ENCODE results near the gene RHOBTB1. TPM values are rescaled to one million over a fixed set of nuclear protein-coding genes. Genes with fewer than 3 reads are reported as not detected.
"Not testable (repeated sequence)": the region's sequence is repeated elsewhere in the genome, so short reads cannot be mapped to it uniquely, and the experiment has no call there.

The RHOBTB1 gene
- total RNA-seq, 2 donors from 2014 or later = 0.77 TPM; not detected in 1

GRCh38 chr10:60917331-60918280, 26.4 kb downstream of the RHOBTB1 start:
- no peak for ATAC-seq (replicated peaks in 1 of 2)
- no peak for DNase-seq
- Mint-ChIP-seq H3K27me3 (ENCODE audit: low read depth) (no peaks in the 10 kb centered on the region), H3K4me3 (no peak overlapping the region), H3K27ac (no peak overlapping the region), H3K4me1 (ENCODE audit: low read depth) (no peaks in the 10 kb centered on the region), H3K36me3 (ENCODE audit: insufficient read depth in 2 of 2) (no peaks in the 10 kb centered on the region), H3K9me3 (no peaks in the 10 kb centered on the region)

DNA sequence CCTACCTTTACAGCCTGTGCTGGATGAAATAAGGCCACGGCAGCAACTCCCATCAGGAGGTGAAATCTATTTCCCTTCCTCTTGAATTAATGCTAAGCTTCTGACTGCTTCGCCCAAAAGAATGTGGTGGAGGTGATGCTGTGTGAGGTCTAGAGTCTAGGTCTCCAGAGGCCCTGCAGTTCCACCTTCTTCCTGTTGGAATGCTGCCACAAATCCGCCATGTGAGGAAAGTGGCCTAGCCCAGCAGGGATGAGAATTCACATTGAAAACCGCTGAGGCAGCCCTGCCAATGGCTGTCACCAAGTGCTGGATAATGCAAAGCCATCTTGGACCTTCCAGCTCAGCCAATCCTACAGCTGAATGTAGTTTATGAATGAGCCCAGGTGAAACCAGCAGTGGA, 28.0 kb downstream of the RHOBTB1 start:
- Mint-ChIP-seq H3K27me3 (ENCODE audit: low read depth) (peaks cover 6% of the 10 kb centered on the region), H3K36me3 (ENCODE audit: insufficient read depth in 2 of 2) (no peaks in the 10 kb centered on the region), H3K27ac (no peak overlapping the region), H3K9me3 (no peaks in the 10 kb centered on the region), H3K4me1 (ENCODE audit: low read depth) (peaks cover 3% of the 10 kb centered on the region), H3K4me3 (no peak overlapping the region)
- ATAC-seq (replicated peaks in 1 of 2) (no peak), DNase-seq (no peak)

GRCh38 chr10:60914690-60915141, 29.3 kb downstream of the RHOBTB1 start:
- Mint-ChIP-seq H3K27me3 (ENCODE audit: low read depth) (peaks cover 8% of the 10 kb centered on the region), H3K9me3 (no peaks in the 10 kb centered on the region), H3K27ac (no peak overlapping the region), H3K4me1 (ENCODE audit: low read depth) (peaks cover 10% of the 10 kb centered on the region), H3K36me3 (ENCODE audit: insufficient read depth in 2 of 2) (no peaks in the 10 kb centered on the region), H3K4me3 (no peak overlapping the region)
- no peak for DNase-seq
- no peak for ATAC-seq (replicated peaks in 1 of 2)

DNA sequence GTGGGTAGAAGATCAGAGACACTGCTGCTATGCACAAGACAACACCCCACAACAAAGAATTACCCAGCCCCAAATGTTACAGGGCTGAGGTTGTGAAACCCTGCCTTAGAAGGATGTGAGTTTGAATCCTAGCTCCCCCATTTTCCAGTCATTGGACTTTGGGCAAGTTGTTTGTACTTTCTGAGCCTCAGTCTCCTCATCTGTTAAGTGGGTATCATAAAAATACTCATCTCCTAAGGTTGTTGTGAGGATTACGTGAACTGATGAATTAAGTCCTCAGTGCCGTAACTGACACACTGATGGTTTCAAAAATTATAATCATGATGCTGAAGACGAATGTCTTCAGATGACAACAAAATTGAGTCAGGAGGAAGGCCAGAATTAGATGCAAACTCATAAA, 30.3 kb downstream of the RHOBTB1 start:
- H3K36me3 Mint-ChIP-seq (ENCODE audit: insufficient read depth in 2 of 2) = no peaks in the 10 kb centered on the region
- H3K4me3 Mint-ChIP-seq = no peak overlapping the region
- H3K27me3 Mint-ChIP-seq (ENCODE audit: low read depth) = peaks cover 8% of the 10 kb centered on the region
- DNase-seq (no peak), ATAC-seq (replicated peaks in 1 of 2) (no peak)
- no peaks in the 10 kb centered on the region for H3K9me3 Mint-ChIP-seq
- H3K27ac Mint-ChIP-seq = no peak overlapping the region
- H3K4me1 Mint-ChIP-seq (ENCODE audit: low read depth) = peaks cover 10% of the 10 kb centered on the region

GRCh38 chr10:60913071-60913470, 30.9 kb downstream of the RHOBTB1 start:
- Mint-ChIP-seq H3K9me3 (no peaks in the 10 kb centered on the region), H3K27me3 (ENCODE audit: low read depth) (peaks cover 8% of the 10 kb centered on the region), H3K36me3 (ENCODE audit: insufficient read depth in 2 of 2) (no peaks in the 10 kb centered on the region), H3K4me1 (ENCODE audit: low read depth) (peaks cover 10% of the 10 kb centered on the region), H3K4me3 (no peak overlapping the region), H3K27ac (no peak overlapping the region)
- DNase-seq (no peak), ATAC-seq (replicated peaks in 1 of 2) (no peak)

DNA sequence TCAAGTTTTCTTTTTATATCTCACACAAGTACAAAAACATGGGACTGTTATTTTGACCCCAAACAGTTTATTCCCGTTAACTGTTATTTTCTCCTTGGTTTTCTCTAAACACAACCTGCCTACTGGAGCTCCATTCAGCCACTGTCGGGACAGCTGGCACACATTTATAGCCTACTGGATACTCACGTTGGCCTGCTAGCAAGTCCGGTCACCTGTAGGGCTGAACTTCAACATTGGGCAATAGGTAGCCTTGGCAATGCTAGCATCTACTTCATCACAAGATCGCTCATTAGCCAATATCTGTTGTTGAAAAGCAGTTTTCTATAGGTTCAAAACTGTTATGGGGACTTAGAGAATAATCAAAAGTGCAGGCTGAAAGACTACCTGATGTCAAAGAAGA, 32.3 kb downstream of the RHOBTB1 start:
- H3K27ac Mint-ChIP-seq = no peak overlapping the region
- H3K36me3 Mint-ChIP-seq (ENCODE audit: insufficient read depth in 2 of 2) = peaks cover 0 to 3% of the 10 kb centered on the region in 2 donors
- DNase-seq = no peak
- peaks cover 0 to 1% of the 10 kb centered on the region in 2 donors for H3K9me3 Mint-ChIP-seq
- no peak for ATAC-seq (replicated peaks in 1 of 2)
- peaks cover 8% of the 10 kb centered on the region for H3K27me3 Mint-ChIP-seq (ENCODE audit: low read depth)
- peaks cover 10% of the 10 kb centered on the region for H3K4me1 Mint-ChIP-seq (ENCODE audit: low read depth)
- H3K4me3 Mint-ChIP-seq = no peak overlapping the region

- no peak for ATAC-seq (replicated peaks in 1 of 2)
- H3K27ac Mint-ChIP-seq = no peak overlapping the region
Observed at GRCh38 chr10:60911216-60911615, 32.8 kb downstream of the RHOBTB1 start.

GRCh38 chr10:60910543-60910942, 33.4 kb downstream of the RHOBTB1 start:
- H3K4me3 Mint-ChIP-seq = peak overlapping the region; percentile 31 to 45
- ATAC-seq (replicated peaks in 1 of 2) = no peak
- no peak for DNase-seq

More at GRCh38 chr10:60911216-60911615, 32.8 kb downstream of the RHOBTB1 start:
- no peak for DNase-seq
- Mint-ChIP-seq H3K27me3 (ENCODE audit: low read depth) (peaks cover 8% of the 10 kb centered on the region), H3K4me1 (ENCODE audit: low read depth) (peaks cover 10% of the 10 kb centered on the region), H3K4me3 (no peak overlapping the region), H3K36me3 (ENCODE audit: insufficient read depth in 2 of 2) (peaks cover 0 to 3% of the 10 kb centered on the region in 2 donors), H3K9me3 (peaks cover 0 to 2% of the 10 kb centered on the region in 2 donors)

DNA sequence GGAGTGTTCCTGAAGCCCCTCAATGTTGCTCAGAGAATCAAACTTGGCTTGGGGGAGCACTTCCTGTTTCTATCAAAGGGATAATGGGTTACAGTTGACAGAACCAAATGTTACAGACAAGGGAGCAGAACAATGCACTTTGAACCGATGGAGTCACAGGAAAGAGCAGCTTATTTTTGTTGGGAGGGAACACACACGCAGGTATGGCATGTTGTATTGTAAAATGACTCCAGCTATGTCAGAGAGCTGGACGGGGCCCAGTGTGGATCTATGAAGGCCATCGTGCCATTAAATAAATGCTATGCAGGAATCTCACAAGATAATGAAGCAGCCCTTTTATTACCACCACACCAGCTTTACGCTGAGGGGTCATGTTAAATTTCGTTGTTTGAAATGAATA, 35.1 kb downstream of the RHOBTB1 start:
- Mint-ChIP-seq H3K4me1 (ENCODE audit: low read depth) (peaks cover 10% of the 10 kb centered on the region), H3K27ac (no peak overlapping the region)

More at GRCh38 chr10:60910543-60910942, 33.4 kb downstream of the RHOBTB1 start:
- peaks cover 0 to 4% of the 10 kb centered on the region in 2 donors for H3K9me3 Mint-ChIP-seq
- peaks cover 0 to 3% of the 10 kb centered on the region in 2 donors for H3K36me3 Mint-ChIP-seq (ENCODE audit: insufficient read depth in 2 of 2)
- H3K27ac Mint-ChIP-seq = no peak overlapping the region
- H3K4me1 Mint-ChIP-seq (ENCODE audit: low read depth) = peaks cover 10% of the 10 kb centered on the region
- H3K27me3 Mint-ChIP-seq (ENCODE audit: low read depth) = peaks cover 8% of the 10 kb centered on the region

GRCh38 chr10:60908031-60908430, 36.0 kb downstream of the RHOBTB1 start:
- DNase-seq (no peak), ATAC-seq (replicated peaks in 1 of 2) (no peak)
- Mint-ChIP-seq H3K9me3 (peaks cover 0 to 6% of the 10 kb centered on the region in 2 donors), H3K36me3 (ENCODE audit: insufficient read depth in 2 of 2) (peaks cover 0 to 3% of the 10 kb centered on the region in 2 donors), H3K27me3 (ENCODE audit: low read depth) (peaks cover 8% of the 10 kb centered on the region), H3K4me3 (no peak overlapping the region), H3K4me1 (ENCODE audit: low read depth) (peaks cover 10% of the 10 kb centered on the region), H3K27ac (no peak overlapping the region)

More for the DNA sequence above, 35.1 kb downstream of the RHOBTB1 start:
- H3K27me3 Mint-ChIP-seq (ENCODE audit: low read depth) = peaks cover 8% of the 10 kb centered on the region
- DNase-seq (no peak), ATAC-seq (replicated peaks in 1 of 2) (no peak)
- peaks cover 0 to 3% of the 10 kb centered on the region in 2 donors for H3K36me3 Mint-ChIP-seq (ENCODE audit: insufficient read depth in 2 of 2)
- no peak overlapping the region for H3K4me3 Mint-ChIP-seq
- peaks cover 0 to 6% of the 10 kb centered on the region in 2 donors for H3K9me3 Mint-ChIP-seq

DNA sequence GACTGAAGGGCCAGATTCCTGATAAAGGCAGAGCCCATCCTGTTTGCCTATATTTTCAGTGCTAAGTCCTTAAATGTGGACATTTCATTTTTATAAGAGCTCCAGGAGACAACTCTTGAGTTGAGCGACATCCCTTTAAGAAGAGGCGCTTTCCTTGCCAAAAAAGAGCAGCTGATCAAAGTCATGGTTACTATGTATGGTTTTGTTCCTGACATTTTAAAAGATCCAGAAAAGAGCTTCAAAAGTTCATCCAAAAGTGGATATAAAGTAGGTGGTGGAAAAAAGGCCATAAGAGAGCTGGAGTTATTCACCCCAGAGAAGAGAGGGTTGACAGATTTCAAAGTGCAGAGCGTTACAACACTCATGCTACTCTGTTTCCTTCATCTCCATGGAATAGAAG, 36.7 kb downstream of the RHOBTB1 start:
- DNase-seq (no peak), ATAC-seq (replicated peaks in 1 of 2) (no peak)
- H3K4me3 Mint-ChIP-seq = no peak overlapping the region
- H3K4me1 Mint-ChIP-seq (ENCODE audit: low read depth) = peaks cover 10% of the 10 kb centered on the region
- peaks cover 0 to 6% of the 10 kb centered on the region in 2 donors for H3K9me3 Mint-ChIP-seq
- no peak overlapping the region for H3K27ac Mint-ChIP-seq
- peaks cover 8% of the 10 kb centered on the region for H3K27me3 Mint-ChIP-seq (ENCODE audit: low read depth)
- peaks cover 0 to 3% of the 10 kb centered on the region in 2 donors for H3K36me3 Mint-ChIP-seq (ENCODE audit: insufficient read depth in 2 of 2)

DNA sequence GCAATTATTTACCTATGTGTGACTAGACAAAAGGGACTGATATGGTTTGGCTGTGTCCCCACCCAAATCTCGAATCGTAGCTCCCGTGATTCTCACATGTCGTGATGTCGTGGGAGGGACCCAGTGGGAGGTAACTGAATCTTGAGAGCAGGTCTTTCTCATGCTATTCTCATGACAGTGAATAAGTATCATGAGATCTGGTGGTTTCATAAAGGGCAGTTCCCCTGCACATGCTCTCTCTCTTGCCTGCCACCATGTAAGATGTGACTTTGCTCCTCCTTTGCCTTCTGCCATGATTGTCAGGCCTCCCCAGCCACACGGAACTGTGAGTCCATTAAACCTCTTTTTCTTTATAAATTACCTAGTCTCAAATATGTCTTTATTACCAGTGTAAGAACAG, 37.2 kb downstream of the RHOBTB1 start:
- H3K36me3 Mint-ChIP-seq (ENCODE audit: insufficient read depth in 2 of 2); DNase-seq; H3K27me3 Mint-ChIP-seq (ENCODE audit: low read depth); H3K4me3 Mint-ChIP-seq; H3K9me3 Mint-ChIP-seq; ATAC-seq (replicated peaks in 1 of 2); H3K4me1 Mint-ChIP-seq (ENCODE audit: low read depth); H3K27ac Mint-ChIP-seq: not testable (repeated sequence)

DNA sequence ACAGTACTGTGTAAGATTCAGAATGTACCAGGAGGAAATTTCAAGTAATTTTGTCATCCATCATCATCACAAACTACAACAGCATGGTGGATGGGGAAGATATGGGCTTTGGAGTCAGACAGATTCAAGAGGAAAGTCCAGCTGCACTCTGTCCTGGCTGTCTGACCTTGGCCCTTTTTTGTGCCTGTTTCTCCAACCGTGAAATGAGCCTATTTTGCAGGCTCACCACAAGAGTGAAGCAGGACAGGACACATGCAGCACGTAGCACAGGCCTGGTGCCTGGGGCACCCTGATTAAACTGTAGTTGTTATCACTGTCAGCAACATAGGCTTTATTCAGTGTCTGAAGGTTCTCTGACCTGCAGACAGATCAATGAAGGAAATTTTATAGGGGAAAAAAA, 37.6 kb downstream of the RHOBTB1 start:
- Mint-ChIP-seq H3K27ac (no peak overlapping the region), H3K36me3 (ENCODE audit: insufficient read depth in 2 of 2) (peaks cover 0 to 3% of the 10 kb centered on the region in 2 donors), H3K27me3 (ENCODE audit: low read depth) (peaks cover 5% of the 10 kb centered on the region), H3K4me1 (ENCODE audit: low read depth) (peaks cover 10% of the 10 kb centered on the region), H3K4me3 (no peak overlapping the region), H3K9me3 (peaks cover 0 to 6% of the 10 kb centered on the region in 2 donors)
- DNase-seq (no peak), ATAC-seq (replicated peaks in 1 of 2) (no peak)
